ENCODE results near the gene NDUFA11.
A peak's percentile ranks its signal among the peaks of the same experiment; 100 is the strongest.

Gene NDUFA11

DNA sequence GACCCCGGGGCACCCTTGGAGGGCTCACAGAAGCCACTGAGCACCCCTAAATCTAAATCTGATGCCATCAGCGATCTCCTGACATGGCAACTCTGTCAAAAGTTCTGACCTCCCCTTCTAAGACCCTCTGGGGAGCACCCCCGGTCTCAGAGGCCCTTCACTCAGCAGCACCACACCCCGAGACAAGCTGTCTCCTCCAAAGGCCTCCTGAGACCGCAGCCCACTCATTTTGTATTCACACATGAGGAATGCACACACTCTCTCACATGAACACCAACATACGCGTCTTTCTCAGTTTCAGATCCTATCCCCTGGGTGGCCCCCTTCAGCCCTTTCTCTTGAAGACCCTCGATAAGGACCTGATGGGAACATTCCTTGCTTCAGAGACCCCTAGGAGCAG is 2.6 kb downstream of the NDUFA11 start (continued):
- no peak for TF ChIP-seq ZNF132 (tag by site-specific recombination; IDR thresholded peaks at IDR 0.05; ENCODE audit: borderline replicate concordance)

DNA sequence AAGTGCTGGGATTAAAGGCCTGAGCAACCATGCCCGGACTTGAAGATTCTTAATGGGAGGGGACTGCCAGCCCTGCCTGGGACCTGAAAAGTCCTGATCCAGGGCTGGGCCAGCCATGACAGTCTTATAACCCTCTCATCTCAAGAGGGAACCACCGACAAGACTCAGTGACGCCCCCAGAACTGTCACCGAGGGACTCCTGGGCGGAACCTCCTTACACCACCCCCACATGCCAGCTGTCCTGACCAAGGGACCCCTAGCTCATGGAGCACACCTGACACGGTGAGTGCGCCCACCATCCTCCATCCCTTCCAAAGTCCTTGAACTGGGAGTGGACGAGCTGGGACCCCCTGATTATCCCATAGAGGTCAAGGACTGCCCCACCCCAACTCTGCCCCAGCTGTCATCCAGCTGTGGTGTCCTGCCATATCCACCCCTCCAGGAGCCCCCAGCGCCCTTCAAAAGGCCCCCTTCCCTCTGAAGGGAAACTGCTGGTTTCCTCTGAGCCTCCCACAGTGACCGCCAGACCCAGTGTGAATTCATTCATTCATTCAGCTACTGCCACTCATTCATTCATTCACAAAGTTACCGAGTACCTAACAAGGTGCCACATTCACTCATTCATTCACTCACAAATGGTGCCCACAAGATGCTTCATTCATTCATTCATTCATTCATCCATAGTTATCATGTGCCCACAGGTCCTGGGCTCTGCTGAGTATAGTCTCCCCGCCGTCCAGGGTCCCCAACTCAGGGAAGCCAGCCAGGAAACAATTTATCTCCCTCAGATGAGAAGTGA is 3.7 kb downstream of the NDUFA11 start:
- CTCF ChIA-PET, result interaction anchor here (0.7 to 6.5 kb wide), 2 partner anchors 96 to 106 kb away, joined by 3 to 56 read pairs; partner anchors contain the start of gene NRTN
- TF ChIP-seq ZNF24 (tag by site-specific recombination; IDR thresholded peaks at IDR 0.05) (peak; percentile 91), ZNF350 (tag by site-specific recombination; IDR thresholded peaks at IDR 0.05) (no peak)
- no peaks in the 10 kb centered on the region for H3K9me3 ChIP-seq (ENCODE audit: control insufficient read depth, insufficient read depth, low read depth, low read length)
- no peaks in the 10 kb centered on the region for H3K4me1 ChIP-seq (ENCODE audit: control insufficient read depth, insufficient read depth, low read length)
- H3K4me3 ChIP-seq (ENCODE audit: low read depth, low read length), result no peak overlapping the region
- H3K27ac ChIP-seq (ENCODE audit: extremely low read depth, low read depth, low read length), result no peak overlapping the region
- POLR2A ChIA-PET, result interaction anchor here (0.6 kb wide), 1 partner anchor 87 kb away, joined by 6 read pairs; no protein-coding TSS in a partner anchor
- H3K36me3 ChIP-seq (ENCODE audit: control insufficient read depth in 2 of 2, insufficient read depth in 1 of 2, low read length in 2 of 2), result peaks cover 4 to 40% of the 10 kb centered on the region in 2 experiments; a peak in 2 of 3 replicates

DNA sequence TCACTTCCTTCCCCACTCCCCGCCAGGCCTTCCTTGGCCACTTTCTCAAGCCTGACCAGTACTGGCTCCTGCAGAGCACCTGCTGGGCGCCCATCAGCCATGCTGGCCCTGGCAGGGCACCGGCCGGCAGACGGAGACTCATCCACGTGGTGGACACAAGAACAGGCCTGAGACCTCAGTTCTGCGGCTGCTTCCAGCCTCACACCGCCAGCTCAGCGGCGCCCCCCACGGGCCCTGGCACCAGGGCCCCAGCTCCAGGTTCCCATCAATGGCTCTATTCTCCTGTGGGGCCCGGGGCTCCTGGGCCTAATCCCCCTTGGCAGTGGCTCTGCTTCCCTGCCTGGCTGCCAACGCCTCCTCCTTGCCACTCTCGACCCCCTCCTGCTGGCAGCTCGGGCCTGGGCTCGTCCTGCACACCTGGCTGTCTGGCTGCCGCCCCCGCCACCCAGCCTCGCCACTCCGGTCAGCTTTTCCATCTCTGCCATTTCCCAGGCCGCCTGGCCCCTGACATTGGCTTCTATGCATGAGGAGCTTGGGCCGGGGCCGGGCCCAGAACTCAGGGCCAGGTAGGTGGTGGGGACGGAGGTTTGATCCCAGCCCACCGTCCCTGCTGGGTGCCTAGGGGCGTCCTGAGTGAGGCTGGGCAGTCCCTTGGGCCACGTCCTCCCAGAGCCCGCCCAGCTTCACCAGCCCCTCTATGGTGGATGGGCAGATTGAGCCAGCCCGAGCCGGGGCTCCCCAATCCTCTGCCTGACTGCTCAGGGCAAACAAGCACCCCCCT is 6.2 kb downstream of the NDUFA11 start:
- no peaks in the 10 kb centered on the region for H3K9me3 ChIP-seq (ENCODE audit: control insufficient read depth, insufficient read depth, low read depth, low read length)
- ChIA-PET CTCF (interaction anchor here (0.5 to 1.5 kb wide), 5 partner anchors 16 to 481 kb away, joined by 3 to 14 read pairs (median 3); no protein-coding TSS in a partner anchor), POLR2A (interaction anchor here (1.4 kb wide), 1 partner anchor 107 kb away, joined by 4 read pairs; the partner anchor contains the start of gene DUS3L)
- TF ChIP-seq, protein P1, sequence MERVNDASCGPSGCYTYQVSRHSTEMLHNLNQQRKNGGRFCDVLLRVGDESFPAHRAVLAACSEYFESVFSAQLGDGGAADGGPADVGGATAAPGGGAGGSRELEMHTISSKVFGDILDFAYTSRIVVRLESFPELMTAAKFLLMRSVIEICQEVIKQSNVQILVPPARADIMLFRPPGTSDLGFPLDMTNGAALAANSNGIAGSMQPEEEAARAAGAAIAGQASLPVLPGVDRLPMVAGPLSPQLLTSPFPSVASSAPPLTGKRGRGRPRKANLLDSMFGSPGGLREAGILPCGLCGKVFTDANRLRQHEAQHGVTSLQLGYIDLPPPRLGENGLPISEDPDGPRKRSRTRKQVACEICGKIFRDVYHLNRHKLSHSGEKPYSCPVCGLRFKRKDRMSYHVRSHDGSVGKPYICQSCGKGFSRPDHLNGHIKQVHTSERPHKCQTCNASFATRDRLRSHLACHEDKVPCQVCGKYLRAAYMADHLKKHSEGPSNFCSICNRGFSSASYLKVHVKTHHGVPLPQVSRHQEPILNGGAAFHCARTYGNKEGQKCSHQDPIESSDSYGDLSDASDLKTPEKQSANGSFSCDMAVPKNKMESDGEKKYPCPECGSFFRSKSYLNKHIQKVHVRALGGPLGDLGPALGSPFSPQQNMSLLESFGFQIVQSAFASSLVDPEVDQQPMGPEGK (tag by site-specific recombination; IDR thresholded peaks at IDR 0.05), result 0 out of 2 replicates have a peak, but pooled peaks have one; percentile 14
- TF ChIP-seq ZIC2 (tag by site-specific recombination; IDR thresholded peaks at IDR 0.05), result peak; percentile 37; the same call in 1 of the 2 replicates
- no peak for TF ChIP-seq ZNF157 (tag by site-specific recombination; IDR thresholded peaks at IDR 0.05)
- TF ChIP-seq HOXA7 (CRISPR knock-in tag; IDR thresholded peaks at IDR 0.05; ENCODE audit: borderline replicate concordance), result no peak
- TF ChIP-seq, protein P2, sequence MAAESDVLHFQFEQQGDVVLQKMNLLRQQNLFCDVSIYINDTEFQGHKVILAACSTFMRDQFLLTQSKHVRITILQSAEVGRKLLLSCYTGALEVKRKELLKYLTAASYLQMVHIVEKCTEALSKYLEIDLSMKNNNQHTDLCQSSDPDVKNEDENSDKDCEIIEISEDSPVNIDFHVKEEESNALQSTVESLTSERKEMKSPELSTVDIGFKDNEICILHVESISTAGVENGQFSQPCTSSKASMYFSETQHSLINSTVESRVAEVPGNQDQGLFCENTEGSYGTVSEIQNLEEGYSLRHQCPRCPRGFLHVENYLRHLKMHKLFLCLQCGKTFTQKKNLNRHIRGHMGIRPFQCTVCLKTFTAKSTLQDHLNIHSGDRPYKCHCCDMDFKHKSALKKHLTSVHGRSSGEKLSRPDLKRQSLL (tag by site-specific recombination; IDR thresholded peaks at IDR 0.05), result peak; percentile 79
- H3K4me1 ChIP-seq (ENCODE audit: control insufficient read depth, insufficient read depth, low read length), result no peaks in the 10 kb centered on the region
- H3K4me3 ChIP-seq (ENCODE audit: low read depth, low read length), result no peak overlapping the region
- peaks cover 4 to 47% of the 10 kb centered on the region in 2 experiments; a peak in 2 of 3 replicates for H3K36me3 ChIP-seq (ENCODE audit: control insufficient read depth in 2 of 2, insufficient read depth in 1 of 2, low read length in 2 of 2)
- no peak overlapping the region for H3K27ac ChIP-seq (ENCODE audit: extremely low read depth, low read depth, low read length)

DNA sequence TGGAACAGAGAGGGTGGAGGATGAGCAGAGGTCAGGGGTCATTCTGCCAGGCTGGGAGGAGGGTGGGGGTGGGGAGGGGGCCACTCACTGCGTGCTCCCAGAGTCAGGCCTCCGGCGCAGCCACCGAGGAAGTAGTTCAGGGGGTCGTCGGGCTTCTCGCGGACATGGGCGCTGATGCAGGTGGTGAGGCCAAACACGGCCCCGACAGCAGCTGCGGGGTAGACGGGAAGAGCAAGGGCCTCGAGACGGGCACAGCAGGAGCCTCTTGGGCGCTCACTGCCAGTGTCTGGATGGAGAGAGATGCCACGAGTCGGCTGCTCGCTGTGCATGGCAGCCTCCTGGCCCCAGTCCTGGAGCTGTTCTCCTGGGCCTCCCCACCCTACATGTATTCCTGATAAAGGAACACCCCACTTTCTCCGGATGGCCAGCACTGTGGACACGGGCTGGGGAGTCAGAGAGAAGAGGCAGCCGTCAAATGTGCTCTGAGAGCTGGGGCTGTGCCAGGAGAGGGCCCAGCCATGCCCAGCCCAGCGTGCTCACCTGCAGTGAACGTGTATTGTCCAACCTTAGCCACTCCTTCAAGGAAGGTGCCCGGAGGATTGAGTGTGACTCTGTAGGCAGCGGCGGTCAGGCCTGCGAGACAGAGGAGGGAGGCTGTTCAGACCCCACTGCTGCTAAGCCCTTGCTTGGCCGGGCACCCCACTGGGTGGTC is 7.1 kb downstream of the NDUFA11 start:
- H3K9me3 ChIP-seq (ENCODE audit: control insufficient read depth, insufficient read depth, low read depth, low read length), result no peaks in the 10 kb centered on the region
- CTCF ChIA-PET, result interaction anchor here (0.6 to 1.5 kb wide), 3 partner anchors 15 to 92 kb away, joined by 3 to 14 read pairs (median 3); no protein-coding TSS in a partner anchor
- no peak for TF ChIP-seq ZSCAN23 (tag by site-specific recombination; IDR thresholded peaks at IDR 0.05)
- no peak for TF ChIP-seq ZNF529 (tag by site-specific recombination; IDR thresholded peaks at IDR 0.05; ENCODE audit: insufficient replicate concordance)
- no peak for TF ChIP-seq OVOL3 (tag by site-specific recombination; IDR thresholded peaks at IDR 0.05)
- TF ChIP-seq, protein P3, sequence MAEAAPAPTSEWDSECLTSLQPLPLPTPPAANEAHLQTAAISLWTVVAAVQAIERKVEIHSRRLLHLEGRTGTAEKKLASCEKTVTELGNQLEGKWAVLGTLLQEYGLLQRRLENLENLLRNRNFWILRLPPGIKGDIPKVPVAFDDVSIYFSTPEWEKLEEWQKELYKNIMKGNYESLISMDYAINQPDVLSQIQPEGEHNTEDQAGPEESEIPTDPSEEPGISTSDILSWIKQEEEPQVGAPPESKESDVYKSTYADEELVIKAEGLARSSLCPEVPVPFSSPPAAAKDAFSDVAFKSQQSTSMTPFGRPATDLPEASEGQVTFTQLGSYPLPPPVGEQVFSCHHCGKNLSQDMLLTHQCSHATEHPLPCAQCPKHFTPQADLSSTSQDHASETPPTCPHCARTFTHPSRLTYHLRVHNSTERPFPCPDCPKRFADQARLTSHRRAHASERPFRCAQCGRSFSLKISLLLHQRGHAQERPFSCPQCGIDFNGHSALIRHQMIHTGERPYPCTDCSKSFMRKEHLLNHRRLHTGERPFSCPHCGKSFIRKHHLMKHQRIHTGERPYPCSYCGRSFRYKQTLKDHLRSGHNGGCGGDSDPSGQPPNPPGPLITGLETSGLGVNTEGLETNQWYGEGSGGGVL (tag by site-specific recombination; IDR thresholded peaks at IDR 0.05), result no peak
- TF ChIP-seq ZNF292 (tag by site-specific recombination; IDR thresholded peaks at IDR 0.05; ENCODE audit: borderline replicate concordance, low read depth), result no peak
- TF ChIP-seq ZNF837 (tag by site-specific recombination; IDR thresholded peaks at IDR 0.05), result no peak
- TF ChIP-seq MYNN (tag by site-specific recombination; IDR thresholded peaks at IDR 0.05; ENCODE audit: borderline replicate concordance), result no peak
- no peak for TF ChIP-seq ZNF677 (tag by site-specific recombination; IDR thresholded peaks at IDR 0.05)
- TF ChIP-seq ZNF548 (tag by site-specific recombination; IDR thresholded peaks at IDR 0.05), result no peak
- no peak for TF ChIP-seq ZNF510 (tag by site-specific recombination; IDR thresholded peaks at IDR 0.05; ENCODE audit: insufficient replicate concordance)
- TF ChIP-seq ZNF658 (tag by site-specific recombination; IDR thresholded peaks at IDR 0.05), result no peak
- TF ChIP-seq ZNF48 (tag by site-specific recombination; IDR thresholded peaks at IDR 0.05), result no peak
- POLR2A ChIA-PET, result interaction anchor here (1.4 kb wide), 1 partner anchor 106 kb away, joined by 4 read pairs; the partner anchor contains the start of gene DUS3L
- no peak overlapping the region for H3K27ac ChIP-seq (ENCODE audit: extremely low read depth, low read depth, low read length)
- peaks cover 3 to 47% of the 10 kb centered on the region in 2 experiments; a peak in 2 of 3 replicates for H3K36me3 ChIP-seq (ENCODE audit: control insufficient read depth in 2 of 2, insufficient read depth in 1 of 2, low read length in 2 of 2)
- H3K4me1 ChIP-seq (ENCODE audit: control insufficient read depth, insufficient read depth, low read length), result no peaks in the 10 kb centered on the region; the same call in 1 of the 2 replicates
- no peak overlapping the region for H3K4me3 ChIP-seq (ENCODE audit: low read depth, low read length)
